OCI-LY1 (cell line): ENCODE results near the gene FRMD4A.

Experiments used
- H2AFZ ChIP-seq: fragments of 200-600 bp; sonication (generic), shearing (Covaris generic); 2 replicates; pipeline ENCODE4 v1.6.0; 2014; ENCODE audit warnings: antibody characterized with exemption, mild to moderate bottlenecking, low read length
- H3F3A ChIP-seq: fragments of 200-600 bp; sonication (generic), shearing (Covaris generic); 2 replicates; pipeline ENCODE4 v1.6.0; 2014; ENCODE audit warnings: mild to moderate bottlenecking, antibody characterized with exemption, low read length, moderate library complexity; ENCODE audit not compliant: insufficient read depth
- H3K27ac ChIP-seq: fragments of 200-600 bp; sonication (generic); 2 replicates; pipeline ENCODE4 v1.5.1; 2014; ENCODE audit warnings: low read length, mixed run types, mild to moderate bottlenecking, low read depth; ENCODE audit not compliant: poor library complexity, severe bottlenecking
- H3K27me3 ChIP-seq: fragments of 200-600 bp; sonication (generic); 2 replicates; pipeline ENCODE4 v1.6.0; 2014; ENCODE audit warnings: antibody characterized with exemption, mild to moderate bottlenecking, low read length, moderate library complexity; ENCODE audit not compliant: insufficient read depth
- H3K36me3 ChIP-seq: fragments of 200-600 bp; sonication (generic); 2 replicates; pipeline ENCODE4 v1.6.1; 2014; ENCODE audit warnings: mild to moderate bottlenecking, antibody characterized with exemption, low read length, moderate library complexity, mixed read lengths; ENCODE audit not compliant: insufficient read depth
- H3K4me1 ChIP-seq: fragments of 200-600 bp; sonication (generic); 2 replicates; pipeline ENCODE4 v1.5.1; 2014; ENCODE audit warnings: mild to moderate bottlenecking, low read length, moderate library complexity; ENCODE audit not compliant: insufficient read depth, severe bottlenecking
- H3K4me2 ChIP-seq: fragments of 200-600 bp; sonication (generic), shearing (Covaris generic); 2 replicates; pipeline ENCODE4 v1.6.1; 2014; ENCODE audit warnings: low read length
- H3K4me3 ChIP-seq: fragments of 200-600 bp; sonication (generic); 2 replicates; pipeline ENCODE4 v1.5.1; 2014; ENCODE audit warnings: low read length, low read depth, mild to moderate bottlenecking, mixed read lengths; ENCODE audit not compliant: poor library complexity, severe bottlenecking
- H3K79me2 ChIP-seq: fragments of 200-600 bp; shearing (Covaris generic); 2 replicates; pipeline ENCODE4 v1.6.1; 2016; ENCODE audit warnings: mixed run types, low read length, mixed read lengths; ENCODE audit not compliant: insufficient read depth
- H3K9ac ChIP-seq: fragments of 200-600 bp; sonication (generic), shearing (Covaris generic); 2 replicates; pipeline ENCODE4 v1.6.1; 2014; ENCODE audit warnings: mild to moderate bottlenecking, low read length, mixed read lengths
- H3K9me2 ChIP-seq: fragments of 200-600 bp; sonication (generic), shearing (Covaris generic); 2 replicates; pipeline ENCODE4 v1.6.1; 2014; ENCODE audit warnings: low read depth, mild to moderate bottlenecking, low read length, mixed read lengths
- H3K9me3 ChIP-seq: fragments of 200-600 bp; shearing (Covaris generic); 2 replicates; pipeline ENCODE4 v1.6.1; 2014; ENCODE audit warnings: low read length, mixed read lengths
- H4K20me1 ChIP-seq: fragments of 200-600 bp; sonication (generic), shearing (Covaris generic); 2 replicates; pipeline ENCODE4 v1.6.0; 2016; ENCODE audit warnings: mild to moderate bottlenecking, low read length; ENCODE audit not compliant: insufficient read depth
- CTCF ChIP-seq: fragments of 200-600 bp; sonication (generic), shearing (Covaris generic); IDR thresholded peaks from 2 replicates; pipeline ENCODE4 v1.5.1; 2017; ENCODE audit warnings: mild to moderate bottlenecking, antibody characterized with exemption, low read length, moderate library complexity, mixed read lengths
- EZH2 ChIP-seq: fragments of 200-600 bp; sonication (generic), shearing (Covaris generic); IDR thresholded peaks from 2 replicates; pipeline ENCODE4 v1.8.0; 2017; ENCODE audit warnings: borderline replicate concordance, mixed run types, mild to moderate bottlenecking, antibody characterized with exemption, low read length, moderate library complexity, mixed read lengths

Gene FRMD4A

GRCh38 chr10:14179251-14179650 lies 151.5 kb downstream of the FRMD4A start:
- no peaks in the 10 kb centered on the region for H3K79me2 ChIP-seq
- no peaks in the 10 kb centered on the region for H3K36me3 ChIP-seq
- no peak overlapping the region for H3K27ac ChIP-seq
- H3K27me3 ChIP-seq: no peaks in the 10 kb centered on the region
- H4K20me1 ChIP-seq: no peaks in the 10 kb centered on the region
- H3K4me3 ChIP-seq: no peak overlapping the region
- no peaks in the 10 kb centered on the region for H3K9me3 ChIP-seq
- H2AFZ ChIP-seq: no peak overlapping the region
- H3F3A ChIP-seq: no peaks in the 10 kb centered on the region
- TF ChIP-seq EZH2: no peak
- TF ChIP-seq CTCF: no peak
- H3K4me1 ChIP-seq: peaks cover 5% of the 10 kb centered on the region
- H3K4me2 ChIP-seq: no peak overlapping the region
- no peaks in the 10 kb centered on the region for H3K9me2 ChIP-seq
- H3K9ac ChIP-seq: no peak overlapping the region

GRCh38 chr10:14173706-14174594 lies 156.8 kb downstream of the FRMD4A start:
- Histone ChIP-seq H3K4me1 (no peaks in the 10 kb centered on the region), H3K4me3 (peak overlapping the region; percentile 32), H3K4me2 (peak overlapping the region; percentile 19; the same call in 1 of the 2 replicates), H4K20me1 (no peaks in the 10 kb centered on the region), H3F3A (no peaks in the 10 kb centered on the region), H3K27me3 (no peaks in the 10 kb centered on the region; the same call in 1 of the 2 replicates), H3K9me2 (no peaks in the 10 kb centered on the region), H3K9me3 (no peaks in the 10 kb centered on the region), H3K79me2 (no peaks in the 10 kb centered on the region), H2AFZ (no peak overlapping the region), H3K36me3 (no peaks in the 10 kb centered on the region), H3K9ac (no peak overlapping the region), H3K27ac (no peak overlapping the region)
- TF ChIP-seq CTCF (no peak), EZH2 (no peak)

- H3F3A ChIP-seq: no peaks in the 10 kb centered on the region
- peak overlapping the region; percentile 32 for H3K4me3 ChIP-seq
- no peak overlapping the region for H2AFZ ChIP-seq
- H4K20me1 ChIP-seq: no peaks in the 10 kb centered on the region
- H3K9me3 ChIP-seq: no peaks in the 10 kb centered on the region
- no peaks in the 10 kb centered on the region; the same call in 1 of the 2 replicates for H3K27me3 ChIP-seq
- no peak overlapping the region for H3K9ac ChIP-seq
- no peaks in the 10 kb centered on the region for H3K36me3 ChIP-seq
- no peak overlapping the region for H3K27ac ChIP-seq
- no peaks in the 10 kb centered on the region for H3K4me1 ChIP-seq
- no peaks in the 10 kb centered on the region for H3K9me2 ChIP-seq
- no peaks in the 10 kb centered on the region for H3K79me2 ChIP-seq
- H3K4me2 ChIP-seq: peak overlapping the region; percentile 19; the same call in 1 of the 2 replicates
- TF ChIP-seq CTCF: no peak
These were observed 157.4 kb downstream of the FRMD4A start for GRCh38 chr10:14173391-14173705.
